HFFc6 (cell line): ENCODE measurements around the gene SEPTIN11. TPM values are rescaled to one million over a fixed set of nuclear protein-coding genes. Genes with fewer than 3 reads are reported as not detected.

Experiments used
- DNase-seq: peaks from one replicate; pipeline ENCODE4 v3.0.0-alpha.2; 2018
- H3K27ac Mint-ChIP-seq: 2 replicates; pipeline ENCODE4 v1.8.0; 2020; ENCODE audit warnings: mild to moderate bottlenecking, mixed read lengths
- H3K27me3 Mint-ChIP-seq: 2 replicates; pipeline ENCODE4 v1.8.0; 2021; ENCODE audit warnings: mild to moderate bottlenecking, moderate library complexity, mixed read lengths; ENCODE audit not compliant: insufficient read depth
- H3K36me3 Mint-ChIP-seq: 2 replicates; pipeline ENCODE4 v1.8.0; 2021; ENCODE audit warnings: low read depth, mixed read lengths
- H3K4me1 Mint-ChIP-seq: 2 replicates; pipeline ENCODE4 v1.8.0; 2020; ENCODE audit warnings: low read depth, mixed read lengths
- H3K4me3 Mint-ChIP-seq: 2 replicates; pipeline ENCODE4 v1.8.0; 2020; ENCODE audit warnings: mild to moderate bottlenecking, moderate library complexity, mixed read lengths
- H3K9me3 Mint-ChIP-seq: 2 replicates; pipeline ENCODE4 v1.8.0; 2020; ENCODE audit warnings: mild to moderate bottlenecking, mixed read lengths
- CTCF ChIP-seq: fragments of 200-600 bp; sonication (generic); IDR thresholded peaks from 2 replicates; pipeline ENCODE4 v1.5.0; 2021; ENCODE audit warnings: antibody characterized with exemption, mild to moderate bottlenecking
- total RNA-seq, 6 experiments: library from RNA; stranded (reverse); fragmentation: NEBNext Ultra II Directional; extraction: Animal tissue kit (Norgen Biotek cat#: 25700); gene quantifications; 2 replicates in 1 of 6; 3 replicates in 5 of 6; pipeline ENCODE4 v1.2.3, GENCODE V29; 2021

SEPTIN11 gene
- total RNA-seq, 6 experiments from 2014 or later: 563 to 907 (median 620) TPM

- no peak for TF ChIP-seq CTCF
- Mint-ChIP-seq H3K4me3 (peak overlapping the region; percentile 7; the same call in 1 of the 2 replicates), H3K36me3 (peaks cover 63% of the 10 kb centered on the region), H3K27me3 (peaks cover 3% of the 10 kb centered on the region; the same call in 1 of the 2 replicates), H3K4me1 (peaks cover 83% of the 10 kb centered on the region), H3K9me3 (peaks cover 4% of the 10 kb centered on the region; the same call in 1 of the 2 replicates), H3K27ac (peak overlapping the region; percentile 34)
- no peak for DNase-seq
These were observed 16.5 kb downstream of the SEPTIN11 start for GRCh38 chr4:76965866-76966579.

- peaks cover 81% of the 10 kb centered on the region for H3K4me1 Mint-ChIP-seq
- TF ChIP-seq CTCF: no peak
- peak overlapping the region; percentile 33; the same call in 1 of the 2 replicates for H3K27ac Mint-ChIP-seq
These were observed 19.4 kb downstream of the SEPTIN11 start for GRCh38 chr4:76968937-76969336.

GRCh38 chr4:76969495-76969894, 19.9 kb downstream of the SEPTIN11 start:
- no peak overlapping the region for H3K4me3 Mint-ChIP-seq
- H3K27ac Mint-ChIP-seq: peak overlapping the region; percentile 33; the same call in 1 of the 2 replicates
- H3K27me3 Mint-ChIP-seq: peaks cover 3% of the 10 kb centered on the region
- no peak for TF ChIP-seq CTCF
- H3K36me3 Mint-ChIP-seq: peaks cover 63% of the 10 kb centered on the region
- H3K9me3 Mint-ChIP-seq: no peaks in the 10 kb centered on the region
- no peak for DNase-seq
- H3K4me1 Mint-ChIP-seq: peaks cover 81% of the 10 kb centered on the region

More at GRCh38 chr4:76968937-76969336, 19.4 kb downstream of the SEPTIN11 start:
- peaks cover 63% of the 10 kb centered on the region for H3K36me3 Mint-ChIP-seq
- peaks cover 4% of the 10 kb centered on the region; the same call in 1 of the 2 replicates for H3K9me3 Mint-ChIP-seq
- DNase-seq: no peak
- no peak overlapping the region for H3K4me3 Mint-ChIP-seq
- H3K27me3 Mint-ChIP-seq: peaks cover 3% of the 10 kb centered on the region; the same call in 1 of the 2 replicates

GRCh38 chr4:76969941-76970529, 20.5 kb downstream of the SEPTIN11 start:
- H3K27me3 Mint-ChIP-seq: peaks cover 3% of the 10 kb centered on the region
- peak overlapping the region; percentile 55 for H3K27ac Mint-ChIP-seq
- H3K4me1 Mint-ChIP-seq: peaks cover 79% of the 10 kb centered on the region
- DNase-seq: no peak
- H3K36me3 Mint-ChIP-seq: peaks cover 64% of the 10 kb centered on the region
- no peak overlapping the region for H3K4me3 Mint-ChIP-seq
- H3K9me3 Mint-ChIP-seq: no peaks in the 10 kb centered on the region
- no peak for TF ChIP-seq CTCF

GRCh38 chr4:76972306-76972705, 22.8 kb downstream of the SEPTIN11 start:
- no peak for TF ChIP-seq CTCF
- peaks cover 68% of the 10 kb centered on the region for H3K36me3 Mint-ChIP-seq
- H3K9me3 Mint-ChIP-seq: no peaks in the 10 kb centered on the region
- peaks cover 82% of the 10 kb centered on the region for H3K4me1 Mint-ChIP-seq
- peaks cover 6% of the 10 kb centered on the region for H3K27me3 Mint-ChIP-seq
- no peak for DNase-seq
- peak overlapping the region; percentile 17 for H3K27ac Mint-ChIP-seq
- H3K4me3 Mint-ChIP-seq: peak overlapping the region; percentile 6; the same call in 1 of the 2 replicates
